B cell (primary cell): ENCODE data around the gene ERBB4. TPM values are rescaled to one million over a fixed set of nuclear protein-coding genes. Genes with fewer than 3 reads are reported as not detected.

ENCODE experiments used
- ATAC-seq: fragments of 200-7000 bp; cut with Tn5 transposase; one replicate; pipeline ENCODE4 v1.10.0; 2021; ENCODE audit warnings: low read depth, mild to moderate bottlenecking, moderate number of reproducible peaks, moderate library complexity
- CTCF ChIA-PET: fragments of 350-600 bp; sonication (Branson Sonifier 250); formaldehyde crosslinking; loops from one replicate; lab custom pipeline; 2021; ENCODE audit warnings: antibody characterized with exemption, inconsistent platforms; lab: Charles Lee
- POLR2A ChIA-PET: fragments of 350-600 bp; sonication (Branson Sonifier 250); formaldehyde crosslinking; loops from one replicate; lab custom pipeline; 2021; ENCODE audit warnings: antibody characterized with exemption; lab: Charles Lee
- DNase-seq: peaks from one replicate; pipeline ENCODE4 v3.0.0; 2013
- H2AFZ ChIP-seq: 2 replicates; pipeline ENCODE4 v1.6.1; 2012; ENCODE audit warnings: mild to moderate bottlenecking, low read depth, low read length; ENCODE audit not compliant: insufficient read depth, poor library complexity, severe bottlenecking
- H3K27ac ChIP-seq, 2 donors: 1 replicate in 1 of 2; 2 replicates in 1 of 2; pipeline ENCODE4 v1.5.1; 2012 to 2013; ENCODE audit warnings: low read length in 2 of 2, mild to moderate bottlenecking in 2 of 2, moderate library complexity in 1 of 2
- H3K27me3 ChIP-seq, 4 experiments: fragments of 200-600 bp in 1 of 4; sonication (generic) in 1 of 4; replicated peaks in 1 of 4; 1 replicate in 2 of 4; 2 replicates in 2 of 4; pipeline versions ENCODE4 v1.6.1 to v1.7.0; 2013 to 2016; ENCODE audit warnings: low read length in 3 of 4, mild to moderate bottlenecking in 2 of 4, mixed read lengths in 1 of 4, moderate library complexity in 1 of 4; ENCODE audit not compliant: insufficient read depth in 4 of 4, control insufficient read depth in 3 of 4; ENCODE audit errors: control extremely low read depth in 1 of 4
- H3K36me3 ChIP-seq, 2 experiments: replicated peaks in 1 of 2; 1 replicate in 1 of 2; 2 replicates in 1 of 2; pipeline versions ENCODE4 v1.6.1 to v1.7.1; 2013; ENCODE audit warnings: low read length in 1 of 2; ENCODE audit not compliant: insufficient read depth in 2 of 2, control insufficient read depth in 1 of 2; ENCODE audit errors: control extremely low read depth in 1 of 2, extremely low read depth in 1 of 2
- H3K4me1 ChIP-seq, 2 donors: fragments of 200-600 bp in 1 of 2; sonication (generic) in 1 of 2; 1 replicate in 1 of 2; 2 replicates in 1 of 2; pipeline versions ENCODE4 v1.5.1 to v1.6.1; 2013 to 2017; ENCODE audit warnings: low read length in 2 of 2; ENCODE audit not compliant: control insufficient read depth in 2 of 2, insufficient read depth in 2 of 2
- H3K4me2 ChIP-seq: replicated peaks from 2 replicates; pipeline ENCODE3; 2012; ENCODE audit warnings: mild to moderate bottlenecking, low read depth, low read length; ENCODE audit not compliant: poor library complexity, severe bottlenecking
- H3K4me3 ChIP-seq, 5 experiments: fragments of 200-600 bp in 1 of 5; sonication (generic) in 1 of 5; 1 replicate in 3 of 5; 2 replicates in 2 of 5; pipeline versions ENCODE4 v1.5.1 to v1.7.0; 2011 to 2016; ENCODE audit warnings: low read length in 4 of 5, mild to moderate bottlenecking in 4 of 5, low read depth in 2 of 5, control low read depth in 1 of 5, moderate library complexity in 1 of 5; ENCODE audit not compliant: insufficient read depth in 1 of 5; ENCODE audit errors: control extremely low read depth in 1 of 5, extremely low read depth in 1 of 5
- H3K79me2 ChIP-seq: fragments of 200-600 bp; sonication (generic); one replicate; pipeline ENCODE4 v1.6.0; 2016; ENCODE audit warnings: low read length; ENCODE audit not compliant: control insufficient read depth, insufficient read depth
- H3K9ac ChIP-seq: fragments of 200-600 bp; sonication (generic); 2 replicates; pipeline ENCODE4 v1.6.1; 2017; ENCODE audit warnings: mild to moderate bottlenecking, low read length, moderate library complexity
- H3K9me3 ChIP-seq, 3 donors: one replicate each; pipeline versions ENCODE4 v1.6.1 to v1.7.1; 2013; ENCODE audit warnings: low read length in 2 of 3; ENCODE audit not compliant: control insufficient read depth in 2 of 3, insufficient read depth in 1 of 3; ENCODE audit errors: control extremely low read depth in 1 of 3
- H4K20me1 ChIP-seq: 2 replicates; pipeline ENCODE4 v1.6.0; 2012; ENCODE audit warnings: mild to moderate bottlenecking, low read length; ENCODE audit not compliant: insufficient read depth, control insufficient read depth, poor library complexity, severe bottlenecking
- H3K27ac Mint-ChIP-seq: one replicate; pipeline ENCODE4 v1.8.0; 2021; ENCODE audit warnings: mixed read lengths
- H3K27me3 Mint-ChIP-seq: one replicate; pipeline ENCODE4 v1.8.0; 2021; ENCODE audit warnings: mixed read lengths
- H3K4me1 Mint-ChIP-seq: one replicate; pipeline ENCODE4 v1.8.0; 2021; ENCODE audit warnings: mixed read lengths
- H3K4me3 Mint-ChIP-seq: one replicate; pipeline ENCODE4 v1.8.0; 2021; ENCODE audit warnings: mixed read lengths
- H3K9me3 Mint-ChIP-seq: one replicate; pipeline ENCODE4 v1.8.0; 2022; ENCODE audit warnings: mixed read lengths; ENCODE audit not compliant: insufficient read depth
- CTCF ChIP-seq: fragments of 200-600 bp; IDR thresholded peaks from one replicate; pipeline ENCODE4 v1.8.0; 2022; ENCODE audit warnings: antibody characterized with exemption, mild to moderate bottlenecking
- EZH2 ChIP-seq: IDR thresholded peaks from 2 replicates; pipeline ENCODE4 v1.6.1; 2012; ENCODE audit warnings: borderline replicate concordance, low read depth, mild to moderate bottlenecking, moderate library complexity, low read length; ENCODE audit not compliant: insufficient read depth, poor library complexity, severe bottlenecking
- WGBS: methylation state at CpG from one replicate; pipeline ENCODE4 v1.1.5; 2013; ENCODE audit warnings: missing lambda C conversion rate; ENCODE audit not compliant: insufficient coverage; 5-methylcytosine and 5-hydroxymethylcytosine counted together
- intact Hi-C: fragments of 100-400 bp; cut with micrococcal nuclease; formaldehyde crosslinking; loops from one replicate; pipeline ENCODE4 v1.10.0; 2022
- polyA plus RNA-seq: library from polyadenylated mRNA; depleted of rRNA; stranded (reverse); fragments of >200 nt; gene quantifications from 2 replicates; pipeline ENCODE4 v1.2.3, GENCODE V29; 2012
- total RNA-seq, 2 donors: library from RNA; stranded (reverse); fragments of 120-200 nt in 1 of 2; gene quantifications; 1 replicate in 1 of 2; 2 replicates in 1 of 2; pipeline versions ENCODE4 v1.2.3 to v1.2.4, GENCODE V29; 2013 to 2022

ERBB4 gene
- total and polyA plus RNA-seq, 2 donors (not counting 1 experiment from before 2014, with no cell fraction given) = not detected

DNA sequence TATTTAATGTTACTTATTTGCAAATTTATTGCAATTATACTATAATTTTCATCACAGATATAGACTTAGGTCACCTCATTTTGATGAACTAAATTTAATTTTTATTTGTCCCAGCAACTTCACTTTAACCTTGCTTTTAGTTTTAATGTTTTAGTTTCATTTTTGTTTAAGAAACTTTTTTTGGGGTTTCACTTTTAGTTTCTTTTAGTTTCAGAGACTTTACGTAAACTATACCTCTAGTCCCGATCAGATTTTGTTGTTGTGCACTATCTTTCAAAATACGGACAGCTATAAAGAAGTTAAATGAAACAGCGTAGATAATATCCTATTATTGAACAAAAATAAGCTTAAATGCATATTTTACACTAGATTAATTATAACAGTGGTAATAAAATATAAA, 460.5 kb downstream of the ERBB4 start:
- H3K9me3 Mint-ChIP-seq = no peaks in the 10 kb centered on the region
- WGBS = no CpG with 5 or more reads among the region's 4 CpGs
- H3K27me3 Mint-ChIP-seq = no peaks in the 10 kb centered on the region
- H3K4me3 Mint-ChIP-seq = no peak overlapping the region
- ATAC-seq (no peak), DNase-seq (no peak)
- no peak overlapping the region for H3K27ac ChIP-seq
- no peaks in the 10 kb centered on the region for H3K9me3 ChIP-seq
- H3K9ac ChIP-seq = no peak overlapping the region
- CTCF ChIA-PET = no interaction called here
- no peaks in the 10 kb centered on the region for H3K27me3 ChIP-seq
- no peaks in the 10 kb centered on the region for H3K79me2 ChIP-seq
- no peak overlapping the region for H3K27ac Mint-ChIP-seq
- no peak for TF ChIP-seq CTCF
- no peak for TF ChIP-seq EZH2
- POLR2A ChIA-PET = no interaction called here
- H2AFZ ChIP-seq = no peak overlapping the region
- H3K36me3 ChIP-seq = no peaks in the 10 kb centered on the region
- no peak overlapping the region for H3K4me3 ChIP-seq
- H4K20me1 ChIP-seq = no peaks in the 10 kb centered on the region
- H3K4me1 Mint-ChIP-seq = no peaks in the 10 kb centered on the region
- no peak overlapping the region for H3K4me2 ChIP-seq
- intact Hi-C loops = no loop called here
- no peaks in the 10 kb centered on the region for H3K4me1 ChIP-seq

- WGBS = no CpG with 5 or more reads among the region's 4 CpGs
Observed at GRCh38 chr2:212076456-212076855, 462.1 kb downstream of the ERBB4 start.

More at GRCh38 chr2:212076456-212076855, 462.1 kb downstream of the ERBB4 start:
- Histone ChIP-seq H2AFZ (no peak overlapping the region), H3K27ac (no peak overlapping the region), H3K9ac (no peak overlapping the region), H3K4me3 (no peak overlapping the region), H3K4me2 (no peak overlapping the region), H3K27me3 (no peaks in the 10 kb centered on the region), H3K4me1 (no peaks in the 10 kb centered on the region), H3K79me2 (no peaks in the 10 kb centered on the region), H3K36me3 (no peaks in the 10 kb centered on the region), H3K9me3 (no peaks in the 10 kb centered on the region), H4K20me1 (no peaks in the 10 kb centered on the region)
- H3K9me3 Mint-ChIP-seq = no peaks in the 10 kb centered on the region
- no peak overlapping the region for H3K4me3 Mint-ChIP-seq
- ATAC-seq = no peak
- DNase-seq = no peak
- ChIA-PET POLR2A (no interaction called here), CTCF (no interaction called here)
- intact Hi-C loops = no loop called here
- no peak for TF ChIP-seq EZH2
- H3K4me1 Mint-ChIP-seq = no peaks in the 10 kb centered on the region
- H3K27ac Mint-ChIP-seq = no peak overlapping the region
- H3K27me3 Mint-ChIP-seq = no peaks in the 10 kb centered on the region
